Stomach (tissue), 4 donors: ENCODE data around the gene KPTN.

Source experiments
- EP300 ChIP-seq: sonication (generic); formaldehyde crosslinking; IDR thresholded peaks from one replicate; pipeline ENCODE4 v1.6.1; 2017; ENCODE audit warnings: antibody characterized with exemption
- TF ChIP-seq, protein P1 (sequence below), 7 experiments: fragments of 450-650 bp in 4 of 7; fragments of 200-600 bp in 3 of 7; sonication (generic) in 3 of 7; IDR thresholded peaks; one replicate each; pipeline ENCODE4 v1.5.1; 2016 to 2019; ENCODE audit warnings: antibody characterized with exemption in 7 of 7, control low read depth in 2 of 7, mild to moderate bottlenecking in 1 of 7

DNA sequence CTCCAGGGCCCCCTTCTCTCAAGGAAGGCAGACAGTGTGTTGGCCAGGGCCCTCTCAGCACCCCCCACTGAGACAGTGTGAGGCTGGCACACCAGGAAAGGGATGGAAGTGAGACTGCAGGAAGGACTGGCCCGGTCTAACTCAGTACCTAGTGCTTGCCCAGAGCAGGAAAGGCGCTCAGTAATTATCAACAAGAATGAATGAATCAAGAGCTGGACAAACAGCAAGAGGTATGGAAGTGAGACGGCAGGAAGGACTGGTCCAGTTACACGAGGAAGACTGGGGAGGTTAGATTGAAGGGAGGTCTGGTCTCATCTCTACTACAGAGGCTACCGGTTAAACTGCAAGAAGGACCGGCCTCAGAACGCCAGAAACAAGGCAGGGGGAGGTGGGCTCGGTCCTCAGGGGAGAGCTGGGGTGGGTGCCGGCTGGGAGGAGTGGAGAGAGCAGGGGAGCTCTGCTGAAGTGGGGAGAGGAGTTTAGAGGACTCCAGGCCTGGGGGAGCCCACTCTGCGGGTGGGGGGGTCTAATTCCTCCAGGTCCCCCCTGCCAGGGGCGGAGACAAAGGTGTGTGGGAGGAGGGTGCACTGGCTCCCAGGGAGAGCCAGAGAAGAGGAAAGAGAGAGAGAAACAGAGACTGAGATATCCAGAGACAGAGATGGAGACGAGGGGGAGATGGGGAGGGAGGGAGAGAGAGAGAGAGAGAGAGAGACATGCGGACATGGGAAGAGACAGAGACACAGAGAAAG, 13.4 kb downstream of the KPTN start:
- no peak for TF ChIP-seq EP300
- TF ChIP-seq, protein P1, sequence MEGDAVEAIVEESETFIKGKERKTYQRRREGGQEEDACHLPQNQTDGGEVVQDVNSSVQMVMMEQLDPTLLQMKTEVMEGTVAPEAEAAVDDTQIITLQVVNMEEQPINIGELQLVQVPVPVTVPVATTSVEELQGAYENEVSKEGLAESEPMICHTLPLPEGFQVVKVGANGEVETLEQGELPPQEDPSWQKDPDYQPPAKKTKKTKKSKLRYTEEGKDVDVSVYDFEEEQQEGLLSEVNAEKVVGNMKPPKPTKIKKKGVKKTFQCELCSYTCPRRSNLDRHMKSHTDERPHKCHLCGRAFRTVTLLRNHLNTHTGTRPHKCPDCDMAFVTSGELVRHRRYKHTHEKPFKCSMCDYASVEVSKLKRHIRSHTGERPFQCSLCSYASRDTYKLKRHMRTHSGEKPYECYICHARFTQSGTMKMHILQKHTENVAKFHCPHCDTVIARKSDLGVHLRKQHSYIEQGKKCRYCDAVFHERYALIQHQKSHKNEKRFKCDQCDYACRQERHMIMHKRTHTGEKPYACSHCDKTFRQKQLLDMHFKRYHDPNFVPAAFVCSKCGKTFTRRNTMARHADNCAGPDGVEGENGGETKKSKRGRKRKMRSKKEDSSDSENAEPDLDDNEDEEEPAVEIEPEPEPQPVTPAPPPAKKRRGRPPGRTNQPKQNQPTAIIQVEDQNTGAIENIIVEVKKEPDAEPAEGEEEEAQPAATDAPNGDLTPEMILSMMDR (IDR thresholded peaks at IDR 0.05) = no peak
